HCEC 1CT (cell line): Measurements from ENCODE around the gene TLE1.
A peak's percentile ranks its signal among the peaks of the same experiment; 100 is the strongest.

Experiments used
- DNase-seq: peaks from one replicate; pipeline ENCODE4 v3.0.0-alpha.2; 2017

Gene TLE1

DNA sequence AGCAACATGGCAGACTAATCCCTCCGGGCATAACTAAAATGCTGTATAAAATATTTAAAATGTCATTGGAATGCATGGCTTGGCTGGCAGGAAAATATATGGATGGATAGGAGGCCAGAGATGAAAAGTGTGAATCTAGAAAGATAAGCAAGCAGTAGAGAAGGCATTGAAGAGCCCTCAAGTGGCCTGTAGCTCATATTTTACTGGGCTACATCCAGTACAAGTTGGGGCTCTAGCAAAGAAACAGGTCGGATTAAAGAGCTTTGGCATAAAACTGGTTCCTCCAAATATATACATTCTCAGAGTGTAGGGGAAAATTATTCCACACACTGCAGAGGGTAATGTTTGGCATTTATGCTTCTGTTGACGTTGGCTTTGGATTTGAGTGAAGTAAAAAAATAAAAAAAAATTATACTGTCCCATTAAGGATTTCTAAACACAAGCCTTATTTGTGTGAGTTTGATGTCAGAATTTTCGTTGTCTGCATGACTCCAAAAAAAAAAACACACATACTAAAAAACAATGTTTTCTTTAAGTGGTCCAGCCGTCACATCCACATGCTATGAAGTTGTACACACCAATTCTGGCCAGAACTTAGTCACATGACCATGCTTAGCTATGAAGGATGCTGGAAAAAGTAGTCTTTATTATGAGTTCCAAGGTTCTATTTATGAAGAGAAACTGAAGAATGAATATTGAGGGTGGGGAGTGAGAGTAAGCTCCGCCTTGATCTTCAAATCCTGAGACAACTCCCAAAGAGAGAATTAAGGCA is 147.0 kb downstream of the TLE1 start:
- no peak for DNase-seq

DNA sequence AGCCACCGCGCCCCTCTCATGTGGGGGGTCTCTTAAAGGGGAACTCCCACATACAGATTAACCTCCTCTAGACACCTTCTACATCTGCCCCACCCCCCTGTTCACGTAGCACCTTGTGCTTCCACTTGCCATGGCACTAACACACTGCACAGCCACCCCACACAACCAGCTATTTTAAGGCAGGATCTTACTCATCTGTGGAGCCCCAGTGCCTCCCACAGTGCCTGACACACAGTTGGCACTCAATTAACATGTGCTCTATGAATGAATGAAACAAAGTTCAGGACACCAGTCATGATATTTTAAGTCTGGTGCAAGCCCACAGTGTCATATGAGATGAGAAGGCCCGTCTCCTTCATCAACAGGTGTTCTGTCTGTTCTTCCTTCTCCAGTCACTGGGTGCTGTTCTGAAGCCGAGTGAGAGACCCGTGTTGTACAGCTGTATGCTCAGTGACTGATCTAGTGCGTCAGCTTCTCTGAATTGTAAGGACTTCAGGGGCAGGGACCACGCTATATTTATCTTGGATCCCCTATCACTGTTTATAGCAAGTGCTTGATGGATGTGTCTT is 149.1 kb downstream of the TLE1 start:
- no peak for DNase-seq

DNA sequence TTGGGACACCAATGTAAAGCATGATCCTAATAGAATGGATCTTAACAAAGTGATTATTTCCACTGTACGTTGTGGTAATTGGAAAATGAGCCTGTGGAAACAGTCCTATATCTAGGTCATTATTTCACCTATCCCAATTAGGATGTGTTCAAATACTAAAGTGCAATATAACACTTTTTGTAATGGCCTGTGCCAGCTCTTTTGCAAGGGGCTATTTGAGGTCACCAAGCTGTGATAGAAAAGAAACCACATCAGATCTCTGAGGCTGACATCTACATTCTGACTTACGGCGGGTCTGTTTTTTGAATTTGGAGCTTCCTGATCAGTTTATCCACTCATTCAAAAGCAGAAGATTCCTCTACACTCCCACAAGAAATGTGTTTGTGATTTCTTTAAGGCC is 150.0 kb downstream of the TLE1 start:
- DNase-seq, result no peak

DNA sequence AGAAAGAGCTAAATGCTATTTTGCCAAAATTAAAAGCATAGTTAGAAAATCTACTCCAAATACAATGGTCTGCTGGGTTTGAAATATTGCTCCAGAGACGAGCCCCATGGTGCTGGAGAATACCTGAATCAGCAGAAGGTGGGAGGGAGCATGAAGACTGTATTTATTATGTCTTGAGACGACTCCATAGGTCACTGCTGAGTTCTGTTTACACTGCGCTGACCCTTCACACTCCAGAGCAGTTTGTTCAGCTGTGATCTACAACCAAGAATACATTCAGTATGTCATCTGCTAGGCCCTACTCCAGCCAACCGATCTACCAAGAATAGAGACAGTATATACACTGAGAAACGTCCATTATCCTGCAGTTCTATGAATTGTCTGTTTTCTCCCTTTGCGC is 150.5 kb downstream of the TLE1 start:
- no peak for DNase-seq

DNA sequence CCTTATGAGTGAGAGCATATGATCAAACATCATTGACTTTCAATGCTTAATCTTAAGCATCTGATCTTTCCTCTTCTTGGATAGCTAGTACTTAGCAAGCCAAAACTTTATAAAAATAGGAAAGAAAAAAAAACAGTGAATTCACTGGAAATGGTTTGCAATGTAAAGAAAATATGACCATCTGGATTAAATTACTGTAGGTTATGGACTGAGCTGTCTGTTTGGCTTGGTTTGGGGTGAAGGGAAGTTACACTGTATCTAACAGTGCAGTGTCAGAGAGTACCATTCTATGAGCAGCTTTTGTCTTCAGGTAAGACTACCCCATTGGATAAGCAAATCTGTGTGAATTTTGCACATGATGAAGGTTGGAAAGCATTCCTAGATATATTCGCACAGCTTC is 151.4 kb downstream of the TLE1 start:
- DNase-seq, result peak; percentile 26

DNA sequence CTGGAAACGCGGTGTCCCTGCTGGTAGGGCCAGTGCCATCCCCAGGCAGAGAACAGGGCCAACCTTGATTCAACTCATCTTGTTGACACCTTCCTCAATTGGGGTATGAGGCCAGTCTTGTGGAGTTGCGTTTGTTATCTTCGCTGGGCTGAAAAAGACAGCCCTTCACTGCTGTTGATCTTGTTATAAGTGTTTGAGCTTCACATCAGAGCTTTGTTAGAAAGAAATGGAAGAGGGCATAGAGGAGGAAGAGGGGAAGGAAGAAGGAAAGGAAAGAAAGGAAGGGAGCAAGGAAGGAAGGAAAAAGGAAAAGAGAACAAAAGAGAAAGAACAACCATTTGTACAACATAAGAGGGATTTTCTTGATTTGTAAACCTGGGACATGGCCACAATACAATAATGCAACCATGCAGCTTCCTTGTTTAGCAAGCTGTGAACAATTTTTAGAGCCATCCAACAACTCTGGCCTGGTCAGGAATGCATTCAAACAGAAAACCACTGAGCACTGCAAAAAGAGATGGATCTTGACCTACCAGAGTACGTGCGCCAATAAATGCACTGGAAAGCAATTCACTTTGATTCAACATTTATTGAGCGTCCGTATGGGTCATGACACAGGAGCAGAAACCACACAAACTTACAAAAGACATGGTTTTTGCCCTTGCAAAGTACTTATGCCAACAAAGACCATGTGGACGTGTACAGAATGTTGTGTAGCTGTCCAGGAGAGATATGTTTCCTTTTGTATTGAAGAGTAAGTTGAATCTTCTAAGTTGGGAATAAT is 152.9 kb downstream of the TLE1 start:
- no peak for DNase-seq

DNA sequence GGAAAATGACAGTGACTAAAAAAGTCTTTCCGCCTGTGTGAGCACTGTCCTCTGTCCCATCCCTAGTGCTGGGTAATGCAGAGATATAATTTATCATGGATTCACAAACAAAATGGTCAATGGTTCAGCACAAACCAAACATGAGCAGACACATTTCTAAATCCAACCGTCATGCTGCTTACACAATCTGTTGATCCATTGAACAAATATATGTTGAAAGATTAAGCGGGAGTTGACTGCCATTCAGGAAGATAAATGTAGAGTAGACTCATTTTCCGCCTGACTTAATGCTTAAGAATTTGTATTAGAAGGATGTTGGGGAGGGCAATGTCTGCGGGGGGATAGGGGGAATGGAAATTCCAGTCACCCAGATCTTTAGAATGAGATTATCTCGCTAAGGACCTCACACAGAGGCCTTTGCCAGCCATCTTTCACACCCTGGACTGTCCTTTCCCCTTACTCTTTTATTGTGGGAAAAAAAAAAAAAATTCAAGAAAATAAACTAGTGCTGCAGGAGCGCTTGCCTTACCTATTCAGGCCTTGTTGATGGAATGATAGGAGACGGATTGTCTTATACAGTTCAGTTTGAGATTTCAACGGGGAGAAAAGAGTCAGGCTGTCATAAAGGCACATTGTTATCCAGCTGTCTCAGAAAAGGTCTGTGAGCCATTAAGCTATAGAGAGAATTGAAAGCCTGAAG is 153.7 kb downstream of the TLE1 start:
- DNase-seq, result peak; percentile 90

DNA sequence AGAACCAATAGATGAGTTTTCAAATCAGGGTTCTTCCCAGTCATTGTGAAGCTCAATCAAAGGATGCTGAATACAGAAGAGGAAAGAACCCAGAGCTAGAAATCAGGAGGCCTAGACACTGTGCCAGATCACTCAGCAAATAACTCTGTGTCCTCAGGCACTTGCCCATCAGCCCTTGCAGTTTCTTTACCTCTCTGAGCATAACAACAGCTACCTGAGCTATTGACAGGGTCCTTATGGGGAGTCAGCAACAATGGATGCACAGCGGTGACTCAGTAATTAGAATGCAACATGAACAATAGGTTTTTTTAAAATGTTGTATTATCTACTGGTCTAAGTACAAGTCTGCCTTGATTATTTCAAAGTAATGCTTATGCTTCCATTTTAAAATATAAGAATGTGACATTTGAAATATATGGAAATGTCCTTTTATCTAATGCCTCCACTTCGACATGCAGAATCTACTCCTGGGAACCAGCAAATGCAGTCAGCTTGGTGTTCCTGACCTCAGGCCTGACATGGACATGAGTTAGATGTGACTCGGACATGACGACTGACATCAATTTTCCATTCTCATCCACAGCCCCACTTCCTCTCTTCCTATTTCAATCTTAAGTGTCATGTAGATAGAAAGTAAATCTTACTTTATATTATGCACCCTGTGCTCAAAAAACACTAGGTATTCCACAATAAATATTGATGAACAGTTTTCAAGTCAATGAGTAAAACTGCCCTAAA is 155.0 kb downstream of the TLE1 start:
- peak; percentile 74 for DNase-seq
